ENCODE results near the gene B4GALT2.

The B4GALT2 gene

GRCh38 chr1:44002165-44002564, 23.2 kb downstream of the B4GALT2 start:
- H3K27ac ChIP-seq (ENCODE audit: low read length): no peak overlapping the region

GRCh38 chr1:44002606-44003157, 23.7 kb downstream of the B4GALT2 start:
- H4K20me1 ChIP-seq (ENCODE audit: insufficient read depth, low read length): no peaks in the 10 kb centered on the region; the same call in 1 of the 2 replicates
- ATAC-seq (ENCODE audit: insufficient read depth, low read depth): no peak
- no peak overlapping the region for H3K4me2 ChIP-seq (ENCODE audit: insufficient read depth, low read length)
- no peaks in the 10 kb centered on the region for H3K9me3 ChIP-seq (ENCODE audit: insufficient read depth, low read length, severe bottlenecking)
- no peaks in the 10 kb centered on the region for H3K27me3 ChIP-seq (ENCODE audit: insufficient read depth, low read length, poor library complexity)
- no peaks in the 10 kb centered on the region for H3K36me3 ChIP-seq (ENCODE audit: insufficient read depth, low read length)
- DNase-seq: no peak
- H3K4me3 ChIP-seq (ENCODE audit: low read depth in 1 of 2, low read length in 2 of 2): no peak overlapping the region
- TF ChIP-seq EZH2 (IDR thresholded peaks at IDR 0.05; ENCODE audit: borderline replicate concordance, low read depth, low read length, severe bottlenecking): no peak
- peak; percentile 40 for TF ChIP-seq CTCF (IDR thresholded peaks at IDR 0.05; ENCODE audit: borderline replicate concordance, extremely low read depth, low read length, poor library complexity, severe bottlenecking)
- no peaks in the 10 kb centered on the region for H3K4me1 ChIP-seq (ENCODE audit: insufficient read depth, low read length)
- no peak overlapping the region for H3K9ac ChIP-seq (ENCODE audit: low read depth, low read length)
- H3K27ac ChIP-seq (ENCODE audit: low read length): no peak overlapping the region
- H3K79me2 ChIP-seq (ENCODE audit: insufficient read depth, low read length): no peaks in the 10 kb centered on the region
- no peak overlapping the region for H2AFZ ChIP-seq (ENCODE audit: low read depth, low read length)

More at GRCh38 chr1:44002165-44002564, 23.2 kb downstream of the B4GALT2 start:
- H2AFZ ChIP-seq (ENCODE audit: low read depth, low read length): no peak overlapping the region
- no peaks in the 10 kb centered on the region for H3K4me1 ChIP-seq (ENCODE audit: insufficient read depth, low read length)
- DNase-seq: no peak
- ATAC-seq (ENCODE audit: insufficient read depth, low read depth): no peak
- no peak overlapping the region for H3K4me2 ChIP-seq (ENCODE audit: insufficient read depth, low read length)
- H3K9me3 ChIP-seq (ENCODE audit: insufficient read depth, low read length, severe bottlenecking): no peaks in the 10 kb centered on the region
- no peaks in the 10 kb centered on the region for H3K27me3 ChIP-seq (ENCODE audit: insufficient read depth, low read length, poor library complexity)
- no peaks in the 10 kb centered on the region; the same call in 1 of the 2 replicates for H4K20me1 ChIP-seq (ENCODE audit: insufficient read depth, low read length)
- H3K9ac ChIP-seq (ENCODE audit: low read depth, low read length): no peak overlapping the region
- TF ChIP-seq EZH2 (IDR thresholded peaks at IDR 0.05; ENCODE audit: borderline replicate concordance, low read depth, low read length, severe bottlenecking) (no peak), CTCF (IDR thresholded peaks at IDR 0.05; ENCODE audit: borderline replicate concordance, extremely low read depth, low read length, poor library complexity, severe bottlenecking) (no peak)
- no peak overlapping the region for H3K4me3 ChIP-seq (ENCODE audit: low read depth in 1 of 2, low read length in 2 of 2)
- H3K79me2 ChIP-seq (ENCODE audit: insufficient read depth, low read length): no peaks in the 10 kb centered on the region
- H3K36me3 ChIP-seq (ENCODE audit: insufficient read depth, low read length): no peaks in the 10 kb centered on the region

- H3K27ac ChIP-seq (ENCODE audit: low read length): no peak overlapping the region
- ATAC-seq (ENCODE audit: insufficient read depth, low read depth): no peak
- H3K79me2 ChIP-seq (ENCODE audit: insufficient read depth, low read length): no peaks in the 10 kb centered on the region
- no peaks in the 10 kb centered on the region for H3K36me3 ChIP-seq (ENCODE audit: insufficient read depth, low read length)
- H3K4me3 ChIP-seq (ENCODE audit: low read depth in 1 of 2, low read length in 2 of 2): no peak overlapping the region
- no peaks in the 10 kb centered on the region for H3K4me1 ChIP-seq (ENCODE audit: insufficient read depth, low read length)
- no peaks in the 10 kb centered on the region for H3K27me3 ChIP-seq (ENCODE audit: insufficient read depth, low read length, poor library complexity)
- no peaks in the 10 kb centered on the region for H3K9me3 ChIP-seq (ENCODE audit: insufficient read depth, low read length, severe bottlenecking)
- TF ChIP-seq CTCF (IDR thresholded peaks at IDR 0.05; ENCODE audit: borderline replicate concordance, extremely low read depth, low read length, poor library complexity, severe bottlenecking) (no peak), EZH2 (IDR thresholded peaks at IDR 0.05; ENCODE audit: borderline replicate concordance, low read depth, low read length, severe bottlenecking) (no peak)
- no peak for DNase-seq
- H2AFZ ChIP-seq (ENCODE audit: low read depth, low read length): no peak overlapping the region
- H3K9ac ChIP-seq (ENCODE audit: low read depth, low read length): no peak overlapping the region
- H4K20me1 ChIP-seq (ENCODE audit: insufficient read depth, low read length): no peaks in the 10 kb centered on the region
- no peak overlapping the region for H3K4me2 ChIP-seq (ENCODE audit: insufficient read depth, low read length)
Observed at GRCh38 chr1:44008259-44008658, 29.2 kb downstream of the B4GALT2 start.

Measured in DND-41 (cell line).